ENCODE data around the gene LGMN.

DNA sequence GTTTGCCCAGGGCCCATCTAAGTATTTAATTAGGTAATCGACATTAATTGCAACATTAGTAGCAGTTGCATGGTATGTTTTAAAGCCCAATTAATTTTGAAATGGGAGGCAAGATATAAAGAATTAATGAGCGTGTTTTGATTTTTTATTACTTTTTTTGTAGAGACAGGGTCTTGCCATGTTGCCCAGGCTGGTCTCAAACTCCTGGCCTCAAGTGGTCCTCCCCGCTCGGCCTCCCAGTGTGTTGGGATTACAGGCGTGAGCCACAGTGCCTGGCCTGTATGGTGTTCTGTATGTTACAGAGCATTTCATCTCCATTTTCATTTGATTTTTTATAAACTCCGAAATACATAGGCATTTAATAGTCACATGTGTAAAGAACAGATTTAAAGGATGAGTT lies 46.5 kb upstream of the LGMN start:
- TF ChIP-seq, protein P1, sequence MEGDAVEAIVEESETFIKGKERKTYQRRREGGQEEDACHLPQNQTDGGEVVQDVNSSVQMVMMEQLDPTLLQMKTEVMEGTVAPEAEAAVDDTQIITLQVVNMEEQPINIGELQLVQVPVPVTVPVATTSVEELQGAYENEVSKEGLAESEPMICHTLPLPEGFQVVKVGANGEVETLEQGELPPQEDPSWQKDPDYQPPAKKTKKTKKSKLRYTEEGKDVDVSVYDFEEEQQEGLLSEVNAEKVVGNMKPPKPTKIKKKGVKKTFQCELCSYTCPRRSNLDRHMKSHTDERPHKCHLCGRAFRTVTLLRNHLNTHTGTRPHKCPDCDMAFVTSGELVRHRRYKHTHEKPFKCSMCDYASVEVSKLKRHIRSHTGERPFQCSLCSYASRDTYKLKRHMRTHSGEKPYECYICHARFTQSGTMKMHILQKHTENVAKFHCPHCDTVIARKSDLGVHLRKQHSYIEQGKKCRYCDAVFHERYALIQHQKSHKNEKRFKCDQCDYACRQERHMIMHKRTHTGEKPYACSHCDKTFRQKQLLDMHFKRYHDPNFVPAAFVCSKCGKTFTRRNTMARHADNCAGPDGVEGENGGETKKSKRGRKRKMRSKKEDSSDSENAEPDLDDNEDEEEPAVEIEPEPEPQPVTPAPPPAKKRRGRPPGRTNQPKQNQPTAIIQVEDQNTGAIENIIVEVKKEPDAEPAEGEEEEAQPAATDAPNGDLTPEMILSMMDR (IDR thresholded peaks at IDR 0.05): no peak
- TF ChIP-seq EP300 (IDR thresholded peaks at IDR 0.05; ENCODE audit: low read depth) (no peak), POLR2A (IDR thresholded peaks at IDR 0.05) (no peak), POLR2AphosphoS5 (IDR thresholded peaks at IDR 0.05) (no peak)
